ENCODE data around the gene TMEM141.

DNA sequence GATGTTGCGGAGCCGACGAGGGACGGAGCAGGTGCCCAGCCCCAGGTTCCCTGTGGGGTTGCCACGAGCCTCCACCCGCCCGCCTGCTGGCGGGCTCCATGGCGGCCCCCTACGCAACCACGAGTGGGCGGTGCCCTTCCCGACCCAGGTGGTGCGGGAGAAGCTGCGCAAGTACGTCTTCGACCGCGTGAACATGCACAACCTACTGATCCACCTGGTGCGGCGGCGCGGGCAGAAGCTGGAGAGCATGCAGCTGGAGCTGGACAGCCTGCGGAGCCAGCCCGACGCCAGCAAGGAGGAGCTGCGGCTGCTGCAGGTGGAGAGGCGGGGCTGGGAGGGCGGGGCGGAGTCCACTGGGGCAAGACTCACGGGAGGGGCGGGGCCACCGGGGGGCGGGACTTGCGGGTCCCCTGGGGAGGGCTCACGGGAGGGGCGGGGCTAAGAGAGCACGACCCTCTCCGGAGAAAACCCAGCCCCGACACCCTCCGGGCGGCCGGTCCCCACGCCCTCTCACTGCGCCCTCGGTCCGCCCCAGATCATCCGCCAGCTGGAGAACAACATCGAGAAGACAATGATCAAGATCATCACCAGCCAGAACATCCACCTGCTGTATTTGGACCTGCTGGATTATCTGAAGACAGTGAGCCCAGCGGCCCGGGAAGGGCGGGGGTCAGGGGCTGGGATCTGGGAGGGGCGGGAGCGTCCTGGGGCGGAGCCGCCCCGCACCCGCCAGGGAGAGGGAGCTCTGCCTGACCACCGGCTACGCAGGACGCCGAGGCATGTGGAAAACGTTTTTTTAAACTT, 8.9 kb downstream of the TMEM141 start:
- TF ChIP-seq CTCF (IDR thresholded peaks at IDR 0.05; ENCODE audit: low read depth, low read length) (no peak), EZH2phosphoT487 (IDR thresholded peaks at IDR 0.05; ENCODE audit: low read depth) (no peak)

Data from OCI-LY3 (cell line).